Peyer's patch (tissue), 4 donors: ENCODE results near the gene TIMM10B.

Source experiments
- CTCF ChIP-seq, 6 experiments: fragments of 450-650 bp in 4 of 6; fragments of 200-600 bp in 2 of 6; sonication (generic) in 1 of 6; IDR thresholded peaks; one replicate each; pipeline ENCODE4 v1.5.1; 2017 to 2019; ENCODE audit warnings: antibody characterized with exemption in 6 of 6, mild to moderate bottlenecking in 3 of 6, moderate library complexity in 1 of 6
- POLR2A ChIP-seq, 2 donors: fragments of 450-650 bp; IDR thresholded peaks; one replicate each; pipeline ENCODE4 v1.5.1; 2017; ENCODE audit warnings: antibody characterized with exemption in 2 of 2, mild to moderate bottlenecking in 2 of 2, moderate library complexity in 2 of 2

GRCh38 chr11:6485661-6486060, 4.4 kb downstream of the TIMM10B start:
- no peak for TF ChIP-seq POLR2A (IDR thresholded peaks at IDR 0.05)
- TF ChIP-seq CTCF (IDR thresholded peaks at IDR 0.05) = no peak
